ENCODE data around the gene MAN1A1. TPM values are rescaled to one million over a fixed set of nuclear protein-coding genes. Genes with fewer than 3 reads are reported as not detected.

MAN1A1 gene
- total RNA-seq, 4 donors from 2014 or later: 210 to 247 (median 229) TPM

GRCh38 chr6:119262612-119263011, 86.9 kb downstream of the MAN1A1 start:
- TF ChIP-seq, protein P1, sequence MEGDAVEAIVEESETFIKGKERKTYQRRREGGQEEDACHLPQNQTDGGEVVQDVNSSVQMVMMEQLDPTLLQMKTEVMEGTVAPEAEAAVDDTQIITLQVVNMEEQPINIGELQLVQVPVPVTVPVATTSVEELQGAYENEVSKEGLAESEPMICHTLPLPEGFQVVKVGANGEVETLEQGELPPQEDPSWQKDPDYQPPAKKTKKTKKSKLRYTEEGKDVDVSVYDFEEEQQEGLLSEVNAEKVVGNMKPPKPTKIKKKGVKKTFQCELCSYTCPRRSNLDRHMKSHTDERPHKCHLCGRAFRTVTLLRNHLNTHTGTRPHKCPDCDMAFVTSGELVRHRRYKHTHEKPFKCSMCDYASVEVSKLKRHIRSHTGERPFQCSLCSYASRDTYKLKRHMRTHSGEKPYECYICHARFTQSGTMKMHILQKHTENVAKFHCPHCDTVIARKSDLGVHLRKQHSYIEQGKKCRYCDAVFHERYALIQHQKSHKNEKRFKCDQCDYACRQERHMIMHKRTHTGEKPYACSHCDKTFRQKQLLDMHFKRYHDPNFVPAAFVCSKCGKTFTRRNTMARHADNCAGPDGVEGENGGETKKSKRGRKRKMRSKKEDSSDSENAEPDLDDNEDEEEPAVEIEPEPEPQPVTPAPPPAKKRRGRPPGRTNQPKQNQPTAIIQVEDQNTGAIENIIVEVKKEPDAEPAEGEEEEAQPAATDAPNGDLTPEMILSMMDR (IDR thresholded peaks at IDR 0.05): no peak
- ATAC-seq (ENCODE audit: low FRiP score): no peak
- DNase-seq (ENCODE audit: low spot score): no peak

GRCh38 chr6:119261944-119262284, 87.6 kb downstream of the MAN1A1 start:
- TF ChIP-seq, protein P1 (IDR thresholded peaks at IDR 0.05): no peak
- no peak for ATAC-seq (ENCODE audit: low FRiP score)
- DNase-seq (ENCODE audit: low spot score): no peak

DNA sequence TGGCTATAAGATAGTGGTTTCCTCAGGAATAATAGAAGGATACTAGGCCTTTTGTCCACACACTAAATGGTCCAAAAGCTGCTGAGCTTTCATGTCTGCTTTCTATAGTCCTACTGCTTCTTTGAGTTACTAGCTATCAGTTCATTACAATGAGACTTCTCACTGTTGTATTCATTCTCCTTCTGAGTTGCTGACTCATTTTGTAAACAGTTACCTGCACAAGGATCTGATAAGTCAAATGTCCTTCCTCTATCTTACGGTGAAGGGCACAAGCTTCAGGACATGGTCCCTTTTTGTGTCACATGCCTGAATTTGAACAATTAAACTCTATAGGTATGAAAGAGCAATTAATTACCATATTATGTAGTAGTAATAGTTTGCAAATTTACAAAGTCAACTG, 90.5 kb downstream of the MAN1A1 start:
- ATAC-seq (ENCODE audit: low FRiP score) (no peak), DNase-seq (ENCODE audit: low spot score) (no peak)

DNA sequence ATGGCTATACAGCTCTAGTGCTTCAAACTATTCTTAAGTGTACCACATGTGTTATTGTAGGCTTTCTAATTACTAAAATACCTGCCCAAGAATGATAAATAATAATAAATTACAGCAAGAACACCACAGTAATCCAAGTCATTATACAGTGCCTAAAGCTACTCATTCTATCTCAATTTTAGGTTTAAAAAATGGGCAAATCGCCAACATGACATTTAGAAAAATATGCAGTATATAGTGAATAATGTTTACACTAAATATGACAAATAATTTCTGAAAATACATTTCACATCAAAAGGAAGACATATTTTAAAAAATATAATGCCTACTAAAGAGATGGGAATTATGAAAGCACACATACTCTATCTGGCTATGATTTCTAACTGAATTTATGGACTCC, 91.8 kb downstream of the MAN1A1 start:
- ATAC-seq (ENCODE audit: low FRiP score) (no peak), DNase-seq (ENCODE audit: low spot score) (no peak)
- TF ChIP-seq, protein P1 (IDR thresholded peaks at IDR 0.05): no peak

More for the DNA sequence above, 90.5 kb downstream of the MAN1A1 start:
- TF ChIP-seq, protein P1 (IDR thresholded peaks at IDR 0.05): no peak

GRCh38 chr6:119256978-119257462, 92.5 kb downstream of the MAN1A1 start:
- TF ChIP-seq, protein P1 (IDR thresholded peaks at IDR 0.05): no peak
- DNase-seq (ENCODE audit: low spot score): no peak
- ATAC-seq (ENCODE audit: low FRiP score): no peak

GRCh38 chr6:119256392-119256791, 93.2 kb downstream of the MAN1A1 start:
- TF ChIP-seq, protein P1 (IDR thresholded peaks at IDR 0.05): no peak
- ATAC-seq (ENCODE audit: low FRiP score) (peak; percentile 28), DNase-seq (ENCODE audit: low spot score) (no peak)

DNA sequence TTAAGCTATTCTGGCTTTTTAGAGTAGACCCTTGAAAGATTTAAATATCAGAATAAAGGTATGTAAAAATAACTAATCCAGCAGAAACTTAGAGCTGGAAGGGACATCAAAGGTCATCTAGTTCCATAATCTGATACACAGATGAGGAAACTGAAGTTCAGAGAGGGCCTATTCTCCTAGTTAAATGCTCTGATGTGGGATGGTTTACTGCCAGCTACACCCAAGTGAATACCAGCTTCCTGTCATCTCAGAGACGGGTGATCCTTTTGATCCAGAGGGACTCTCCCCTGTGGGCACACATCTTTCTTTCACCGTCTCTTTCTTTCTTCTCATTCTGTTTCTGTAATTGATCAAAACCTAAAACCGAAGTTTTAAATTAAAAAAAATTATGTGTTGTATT, 94.1 kb downstream of the MAN1A1 start:
- TF ChIP-seq, protein P1 (IDR thresholded peaks at IDR 0.05): no peak
- ATAC-seq (ENCODE audit: low FRiP score) (no peak), DNase-seq (ENCODE audit: low spot score) (no peak)

All from omental fat pad (tissue), 4 donors.